GM18505 (cell line): ENCODE data around the gene NELFCD.
A peak's percentile ranks its signal among the peaks of the same experiment; 100 is the strongest.
"Not testable (repeated sequence)": the region's sequence is repeated elsewhere in the genome, so short reads cannot be mapped to it uniquely, and the experiment has no call there.

Experiments used
- ATAC-seq: cut with Tn5 transposase; IDR thresholded peaks from one replicate; pipeline ENCODE4 v1.9.1; 2021; ENCODE audit not compliant: unreplicated experiment
- POLR2A ChIP-seq: IDR thresholded peaks from 4 replicates; pipeline ENCODE4 v1.6.1; 2011; ENCODE audit warnings: borderline replicate concordance; ENCODE audit not compliant: insufficient read depth, insufficient read length; ENCODE audit errors: extremely low read depth

Gene NELFCD

DNA sequence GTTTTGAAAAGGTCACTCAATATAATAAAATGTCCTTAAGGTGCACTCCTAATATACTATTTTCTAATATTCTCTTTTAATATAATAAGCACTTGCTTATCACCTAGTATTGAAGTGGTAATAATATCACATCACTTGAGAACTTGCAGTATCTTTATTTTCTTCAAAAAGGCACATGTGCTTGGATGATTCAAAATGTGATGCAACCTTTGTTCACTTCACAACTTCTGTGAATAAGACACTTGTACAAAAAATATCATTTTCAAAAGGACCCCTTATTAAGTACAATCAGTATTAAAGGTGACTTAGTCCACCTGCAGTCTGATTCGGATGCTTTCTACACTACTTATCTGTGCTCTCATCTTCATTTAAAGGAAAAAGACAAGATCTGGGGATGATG lies 58.2 kb downstream of the NELFCD start:
- ATAC-seq: no peak
- no peak for TF ChIP-seq POLR2A

- no peak for ATAC-seq
- TF ChIP-seq POLR2A: no peak
Observed at GRCh38 chr20:59040667-59041066, 59.6 kb downstream of the NELFCD start.

GRCh38 chr20:59041487-59041886 lies 60.4 kb downstream of the NELFCD start:
- not testable (repeated sequence) for ATAC-seq

- ATAC-seq: peak; percentile 26
- peak; percentile 71 for TF ChIP-seq POLR2A
Observed at GRCh38 chr20:59042151-59042795, 61.2 kb downstream of the NELFCD start, which contains the start of gene PRELID3B. Gene PRELID3B, minus strand, starts transcription at chr20:59042786. Its CDS starts 56 bp downstream, at chr20:59042730.

- peak; percentile 85 for TF ChIP-seq POLR2A
- peak; percentile 90 for ATAC-seq
Observed at GRCh38 chr20:59042796-59043631, 62.0 kb downstream of the NELFCD start.

GRCh38 chr20:59043698-59044097 lies 62.6 kb downstream of the NELFCD start:
- ATAC-seq: no peak
- TF ChIP-seq POLR2A: no peak

GRCh38 chr20:59044295-59044694 lies 63.2 kb downstream of the NELFCD start:
- no peak for ATAC-seq
- TF ChIP-seq POLR2A: no peak
